ENCODE results near the gene MNT. TPM values are rescaled to one million over a fixed set of nuclear protein-coding genes. Genes with fewer than 3 reads are reported as not detected.

MNT gene
- polyA plus RNA-seq, 1 donor (not counting 4 experiments of a cell fraction or from before 2014, with no cell fraction given) = 2.0 TPM

- peaks cover 3% of the 10 kb centered on the region for H3K4me1 ChIP-seq (ENCODE audit: control insufficient read depth, extremely low read depth, insufficient read depth, low read length)
- no peaks in the 10 kb centered on the region for H3K9me3 ChIP-seq (ENCODE audit: control insufficient read depth, low read depth, low read length)
- H3K36me3 ChIP-seq (ENCODE audit: control insufficient read depth in 2 of 2, extremely low read depth in 1 of 2, insufficient read depth in 2 of 2, low read length in 2 of 2) = peaks cover 2 to 7% of the 10 kb centered on the region in 2 experiments
- H3K9ac ChIP-seq (ENCODE audit: control insufficient read depth, extremely low read depth, insufficient read depth, low read length) = no peak overlapping the region
- dilution Hi-C loops (cut with MboI; ENCODE audit: extremely low pct_ligation_motif_present, low sequenced_read_pairs) = no loop called here
- H3K4me2 ChIP-seq (ENCODE audit: control insufficient read depth, extremely low read depth, insufficient read depth, low read depth, low read length) = no peak overlapping the region
- DNase-seq (ENCODE audit: low read depth, low spot score) = no peak
- peaks cover 4% of the 10 kb centered on the region for H4K20me1 ChIP-seq (ENCODE audit: control insufficient read depth, extremely low read depth, insufficient read depth, low read length)
- H3K79me2 ChIP-seq (ENCODE audit: control insufficient read depth, insufficient read depth, low read length) = no peaks in the 10 kb centered on the region
- no peaks in the 10 kb centered on the region for H3K27me3 ChIP-seq (ENCODE audit: control insufficient read depth, extremely low read depth, insufficient read depth, low read length)
- H3K27ac ChIP-seq (ENCODE audit: control insufficient read depth, insufficient read depth, low read length) = no peak overlapping the region
- FAIRE-seq = no peak
- no peak overlapping the region for H3K4me3 ChIP-seq (ENCODE audit: control insufficient read depth in 2 of 3, extremely low read depth in 1 of 3, insufficient read depth in 2 of 3, low read depth in 1 of 3, low read length in 3 of 3)
- no peak overlapping the region for H2AFZ ChIP-seq (ENCODE audit: control insufficient read depth, low read length)
- TF ChIP-seq EZH2 (IDR thresholded peaks at IDR 0.05; ENCODE audit: low read length) (no peak), CTCF (optimal IDR thresholded peaks at IDR 0.05 in 1 of 3, IDR thresholded peaks at IDR 0.05 in 1 of 3, conservative IDR thresholded peaks at IDR 0.05 in 1 of 3; ENCODE audit: extremely low read depth in 1 of 3, insufficient read depth in 2 of 3, low read length in 3 of 3) (no peak)
- no peaks in the 10 kb centered on the region for H3K9me1 ChIP-seq (ENCODE audit: control insufficient read depth, extremely low read depth, insufficient read depth, low read length)
Measured at GRCh38 chr17:2346475-2346874, 54.4 kb downstream of the MNT start.

GRCh38 chr17:2344528-2344927 is 56.3 kb downstream of the MNT start:
- FAIRE-seq = no peak

More at GRCh38 chr17:2344528-2344927, 56.3 kb downstream of the MNT start:
- Histone ChIP-seq H3K79me2 (ENCODE audit: control insufficient read depth, insufficient read depth, low read length) (no peaks in the 10 kb centered on the region), H3K36me3 (ENCODE audit: control insufficient read depth in 2 of 2, extremely low read depth in 1 of 2, insufficient read depth in 2 of 2, low read length in 2 of 2) (peaks cover 3 to 4% of the 10 kb centered on the region in 2 experiments), H2AFZ (ENCODE audit: control insufficient read depth, low read length) (no peak overlapping the region), H3K4me3 (ENCODE audit: control insufficient read depth in 2 of 3, extremely low read depth in 1 of 3, insufficient read depth in 2 of 3, low read depth in 1 of 3, low read length in 3 of 3) (no peak overlapping the region), H3K27ac (ENCODE audit: control insufficient read depth, insufficient read depth, low read length) (no peak overlapping the region), H3K9ac (ENCODE audit: control insufficient read depth, extremely low read depth, insufficient read depth, low read length) (no peak overlapping the region), H4K20me1 (ENCODE audit: control insufficient read depth, extremely low read depth, insufficient read depth, low read length) (peaks cover 4% of the 10 kb centered on the region), H3K4me1 (ENCODE audit: control insufficient read depth, extremely low read depth, insufficient read depth, low read length) (peaks cover 3% of the 10 kb centered on the region), H3K4me2 (ENCODE audit: control insufficient read depth, extremely low read depth, insufficient read depth, low read depth, low read length) (no peak overlapping the region), H3K9me1 (ENCODE audit: control insufficient read depth, extremely low read depth, insufficient read depth, low read length) (no peaks in the 10 kb centered on the region), H3K9me3 (ENCODE audit: control insufficient read depth, low read depth, low read length) (no peaks in the 10 kb centered on the region), H3K27me3 (ENCODE audit: control insufficient read depth, extremely low read depth, insufficient read depth, low read length) (no peaks in the 10 kb centered on the region)
- DNase-seq (ENCODE audit: low read depth, low spot score) = no peak
- no peak for TF ChIP-seq CTCF (optimal IDR thresholded peaks at IDR 0.05 in 1 of 3, IDR thresholded peaks at IDR 0.05 in 1 of 3, conservative IDR thresholded peaks at IDR 0.05 in 1 of 3; ENCODE audit: extremely low read depth in 1 of 3, insufficient read depth in 2 of 3, low read length in 3 of 3)
- no peak for TF ChIP-seq EZH2 (IDR thresholded peaks at IDR 0.05; ENCODE audit: low read length)
- dilution Hi-C loops (cut with MboI; ENCODE audit: extremely low pct_ligation_motif_present, low sequenced_read_pairs) = no loop called here

All from keratinocyte (primary cell).